Stimulated activated CD4-positive, alpha-beta T cell treated with anti-CD3 and anti-CD28 coated beads, TNF-alpha, amount 100 ng/mL, for 24 hours (primary cell): ENCODE measurements around the gene SLC41A1.

Experiments used
- DNase-seq, 3 experiments: peaks; one replicate each; pipeline ENCODE4 v3.0.0-alpha.2; 2020; ENCODE audit warnings: low read depth in 3 of 3

SLC41A1 gene

DNA sequence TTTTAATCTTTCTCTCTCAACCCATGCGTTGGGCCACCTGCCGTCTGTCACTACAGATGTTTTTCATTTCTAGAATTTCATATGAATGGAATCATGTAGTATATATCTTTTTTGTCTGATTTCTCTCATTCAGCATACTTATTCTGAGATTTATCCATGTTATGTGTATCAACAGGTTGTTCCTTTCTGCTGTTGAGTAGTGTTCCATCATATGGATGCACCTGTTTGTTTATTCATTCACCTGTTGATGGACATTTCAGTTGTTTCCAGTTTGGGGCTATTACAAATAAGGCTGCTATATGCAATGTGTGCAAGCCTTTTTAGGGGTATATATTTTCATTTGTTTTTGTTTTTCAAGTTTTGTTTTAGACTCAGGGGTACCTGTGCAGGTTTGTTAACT, 9.4 kb upstream of the SLC41A1 start:
- no peak for DNase-seq

GRCh38 chr1:205817988-205818387, 5.0 kb upstream of the SLC41A1 start:
- no peak for DNase-seq

GRCh38 chr1:205817364-205817763, 4.4 kb upstream of the SLC41A1 start:
- DNase-seq, result no peak

DNA sequence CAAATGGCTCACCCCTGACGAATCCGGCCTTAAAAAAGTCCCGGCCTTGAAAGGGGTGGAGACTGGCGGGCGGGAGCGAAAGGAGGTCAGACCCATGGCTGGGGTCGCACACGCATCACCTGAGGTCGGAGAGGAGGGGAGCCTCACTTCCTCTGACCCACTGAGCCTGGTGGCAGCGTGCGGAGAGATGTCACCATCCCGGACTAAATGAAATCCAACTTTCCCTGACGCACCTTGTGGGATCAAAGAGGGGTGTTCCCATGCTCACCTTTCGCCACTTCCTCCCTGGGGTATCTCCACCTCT, 709 bp upstream of the SLC41A1 start:
- no peak for DNase-seq

- DNase-seq, result peak in 1 of 3 experiments; percentile 4
Measured at GRCh38 chr1:205812271-205812877, 624 bp downstream of the SLC41A1 start.

- no peak for DNase-seq
Measured at GRCh38 chr1:205811660-205812059, 1.3 kb downstream of the SLC41A1 start.

DNA sequence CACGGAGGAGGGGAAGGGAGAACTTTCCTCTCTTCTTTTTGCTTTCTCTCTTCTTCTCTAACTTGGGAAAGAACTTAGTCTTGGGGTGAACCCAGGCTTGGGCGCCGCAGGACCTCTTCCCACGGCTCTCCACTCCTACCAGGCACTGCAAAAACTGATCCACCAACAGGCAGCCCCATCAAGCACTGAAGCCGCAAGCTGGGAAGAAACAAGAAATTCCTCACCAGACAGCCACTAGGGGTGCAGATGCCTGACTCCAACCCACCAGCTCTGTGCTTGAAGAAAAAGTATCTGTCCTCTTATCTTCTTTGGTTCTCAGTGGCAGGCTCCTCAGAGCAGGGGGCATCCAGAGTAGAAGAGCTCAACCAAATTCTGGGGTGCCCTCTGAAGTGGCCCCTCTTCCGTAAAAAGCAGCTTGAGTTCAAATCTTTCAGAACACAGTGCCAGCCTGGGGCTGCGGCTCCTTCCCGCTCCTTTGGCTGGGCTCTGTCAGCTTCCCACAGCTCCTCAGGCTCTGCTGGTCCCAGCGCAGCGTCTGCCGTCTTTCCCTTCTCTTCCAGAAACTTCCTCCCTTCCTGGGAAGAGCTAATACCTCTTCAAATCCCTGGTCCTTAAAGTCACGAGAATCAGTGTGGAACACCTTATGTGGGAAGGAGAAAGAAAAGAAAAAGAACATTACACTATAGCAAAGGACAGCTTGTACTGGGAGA, 2.4 kb downstream of the SLC41A1 start:
- no peak for DNase-seq

- DNase-seq, result no peak
Measured at GRCh38 chr1:205809942-205810345, 3.1 kb downstream of the SLC41A1 start.

DNA sequence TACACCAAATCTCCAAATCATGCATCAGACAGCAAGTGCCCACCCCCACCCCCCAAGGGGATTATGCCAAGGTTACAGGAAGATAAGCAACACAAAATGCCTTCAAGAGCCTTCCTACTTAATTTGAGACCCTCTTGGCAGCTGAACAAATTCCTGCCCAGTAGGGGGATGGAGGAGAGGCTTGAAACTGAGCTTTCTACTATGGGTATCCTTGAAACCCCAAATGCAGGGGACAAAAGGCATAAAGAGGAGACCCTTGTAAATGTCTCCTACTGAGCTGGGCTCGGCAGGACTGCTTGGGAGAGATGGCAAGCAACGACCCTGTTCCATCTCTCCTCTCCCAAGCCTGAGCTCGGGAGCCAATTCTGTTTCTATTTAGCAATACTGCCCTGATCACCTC, 3.5 kb downstream of the SLC41A1 start:
- DNase-seq, result no peak

GRCh38 chr1:205805082-205805711, 7.8 kb downstream of the SLC41A1 start:
- DNase-seq, result peak in 1 of 3 experiments; percentile 55

DNA sequence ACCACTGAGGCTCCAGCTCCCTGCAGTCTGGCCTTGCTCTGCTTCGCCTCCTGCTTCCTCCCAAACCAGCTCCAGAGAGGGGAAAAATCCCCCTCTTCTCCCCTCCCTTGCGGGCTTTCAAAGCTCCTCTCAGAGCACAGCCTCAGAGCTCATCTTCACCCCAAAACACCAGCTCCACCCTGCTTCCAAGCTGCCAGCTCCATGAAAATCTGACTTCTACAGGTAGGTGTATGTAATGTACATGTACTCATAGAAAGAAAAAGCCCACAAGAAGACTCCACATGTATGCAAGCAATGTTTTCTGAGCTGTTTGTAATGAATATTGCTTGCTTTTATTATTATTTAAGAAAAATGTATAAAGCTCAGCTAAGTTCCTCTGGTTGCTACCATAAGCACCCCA, 8.4 kb downstream of the SLC41A1 start:
- DNase-seq, result no peak

DNA sequence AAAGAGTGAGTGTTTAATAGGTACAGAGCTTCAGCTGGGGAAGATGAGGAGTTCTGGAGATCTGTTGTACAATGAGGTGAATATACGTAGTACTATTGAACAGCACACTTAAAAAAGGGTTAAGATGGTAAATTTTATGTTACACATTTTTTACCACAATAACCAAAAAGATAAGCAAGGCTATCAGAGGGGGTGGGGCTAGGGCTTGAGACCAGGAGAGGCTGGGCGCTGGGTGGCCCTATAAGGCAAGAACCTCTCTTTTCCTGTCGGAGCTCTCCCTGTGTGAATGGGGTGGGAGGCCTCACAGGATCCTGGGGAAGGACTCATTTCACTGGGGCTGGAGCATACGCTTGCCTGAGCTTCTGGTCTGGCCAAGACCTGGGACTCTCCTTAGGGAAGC, 9.0 kb downstream of the SLC41A1 start:
- no peak for DNase-seq

- no peak for DNase-seq
Measured at GRCh38 chr1:205802060-205802459, 10.9 kb downstream of the SLC41A1 start.

GRCh38 chr1:205800981-205801703, 11.9 kb downstream of the SLC41A1 start:
- DNase-seq, result no peak

- DNase-seq, result no peak
Measured at GRCh38 chr1:205800427-205800826, 12.6 kb downstream of the SLC41A1 start.

GRCh38 chr1:205798577-205798976, 14.4 kb downstream of the SLC41A1 start:
- no peak for DNase-seq

DNA sequence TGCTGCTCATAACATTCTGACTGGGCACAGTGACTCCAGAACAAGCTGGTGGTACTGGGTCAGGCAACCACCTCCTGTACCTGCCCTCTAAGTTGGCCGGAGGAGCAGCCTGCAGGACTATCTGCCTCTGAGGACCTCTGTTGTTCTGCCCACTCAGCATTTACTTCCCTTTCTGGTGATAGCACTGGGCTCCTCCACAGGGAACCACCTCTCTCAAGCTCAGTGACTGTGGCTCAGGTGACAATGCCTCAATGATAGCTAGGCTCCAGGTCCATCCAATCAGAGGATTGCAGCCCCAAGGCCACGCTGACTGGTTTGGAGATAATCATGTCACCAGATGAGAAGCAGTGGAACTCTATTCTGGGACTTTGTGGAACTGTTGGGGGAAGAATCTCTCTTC, 15.8 kb downstream of the SLC41A1 start:
- no peak for DNase-seq

- DNase-seq, result no peak
Measured at GRCh38 chr1:205794011-205794730, 18.8 kb downstream of the SLC41A1 start.

DNA sequence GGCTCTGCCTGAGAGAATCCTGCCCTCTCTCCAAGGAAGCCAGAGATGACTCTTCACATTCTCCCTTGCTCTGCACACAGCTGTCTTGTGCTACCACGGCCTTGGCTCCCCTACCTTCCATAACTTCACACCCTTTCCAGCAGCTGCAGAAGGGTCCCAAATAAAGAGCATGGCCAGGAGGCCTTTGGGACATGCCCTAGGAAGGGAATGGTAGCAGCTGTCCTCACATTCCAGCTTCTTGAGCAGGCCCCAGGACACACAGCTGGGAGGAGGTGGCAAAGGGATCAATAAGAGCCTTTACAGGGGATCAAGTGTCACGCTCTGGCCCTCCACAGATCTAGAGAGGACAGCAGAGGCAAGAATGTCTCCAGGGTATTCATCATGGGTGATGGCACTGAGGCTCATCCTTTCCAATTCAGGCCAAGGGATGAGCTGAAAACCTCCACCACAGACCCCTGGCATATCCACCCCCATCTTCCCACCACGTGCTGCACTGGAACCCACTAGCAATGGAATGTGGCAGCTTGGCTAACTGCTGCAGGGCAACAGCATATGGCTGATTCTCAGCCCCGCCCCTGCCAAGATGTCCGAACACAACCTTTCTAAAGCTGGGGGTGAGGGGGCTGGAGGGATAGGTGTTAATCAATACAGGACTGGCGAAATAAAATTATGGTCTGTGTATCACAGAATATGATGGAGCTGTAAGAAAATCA, 19.9 kb downstream of the SLC41A1 start:
- DNase-seq, result no peak

GRCh38 chr1:205792481-205792881, 20.5 kb downstream of the SLC41A1 start:
- no peak for DNase-seq

DNA sequence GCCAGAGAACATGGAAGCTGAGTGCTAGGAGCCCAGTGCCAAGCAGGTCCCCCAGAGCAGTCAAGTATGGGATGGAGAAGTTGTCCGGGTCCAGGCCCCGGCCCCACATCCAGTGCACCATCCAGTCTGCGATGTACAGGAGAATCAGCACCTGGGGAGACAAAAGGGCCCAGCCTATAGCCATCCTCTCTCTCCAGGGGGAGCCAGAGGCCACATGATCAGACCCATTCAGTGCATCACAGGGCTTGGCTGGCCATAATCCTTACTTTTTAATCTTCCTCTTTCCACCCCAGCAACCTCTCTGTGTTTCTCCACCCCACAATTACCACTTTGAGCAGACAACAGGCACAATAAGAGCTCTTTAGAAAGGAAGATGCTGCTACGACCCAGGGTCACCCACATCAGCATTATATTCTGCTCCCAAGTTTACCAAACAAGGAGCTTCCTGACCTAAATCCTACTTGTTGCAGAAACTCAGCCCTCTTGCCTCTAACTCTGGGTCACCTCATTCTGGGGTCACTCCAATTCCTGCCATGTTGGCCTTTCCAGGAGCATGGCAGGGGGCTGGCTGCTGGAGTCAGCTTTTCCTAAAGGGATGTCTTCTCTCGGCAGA, 21.3 kb downstream of the SLC41A1 start:
- peak in 2 of 3 experiments; percentile 43 to 48 for DNase-seq
